IMR-90 (cell line): ENCODE results near the gene FSTL1.

Experiments
- POLR2A ChIP-seq: IDR thresholded peaks from 2 replicates; pipeline ENCODE4 v1.6.1; 2012; ENCODE audit warnings: mild to moderate bottlenecking, low read depth, low read length
- TF ChIP-seq, protein P1 (sequence below): conservative IDR thresholded peaks from 2 replicates; pipeline ENCODE4 v1.5.1; 2012; ENCODE audit warnings: mild to moderate bottlenecking, low read depth, low read length, improper control_type of control experiment

DNA sequence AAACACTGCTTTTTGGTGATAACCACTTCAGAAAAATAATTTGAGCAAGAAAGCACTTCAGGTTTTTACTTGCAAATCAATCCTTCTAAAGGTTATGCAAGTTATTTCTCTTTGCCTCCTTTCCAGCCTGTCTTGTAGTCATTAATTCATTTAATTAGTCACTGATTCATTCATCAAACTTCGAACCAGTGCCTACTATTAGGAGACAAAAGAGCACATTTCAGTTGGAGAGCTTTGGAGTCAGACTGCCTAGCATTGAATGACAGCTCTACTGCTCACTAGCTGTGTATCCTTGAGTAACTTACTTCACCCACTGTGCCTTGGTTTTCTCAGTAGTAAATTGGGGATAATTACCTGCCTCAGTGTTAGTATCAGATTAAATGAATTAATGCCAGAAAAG lies 86.7 kb downstream of the FSTL1 start:
- TF ChIP-seq, protein P1, sequence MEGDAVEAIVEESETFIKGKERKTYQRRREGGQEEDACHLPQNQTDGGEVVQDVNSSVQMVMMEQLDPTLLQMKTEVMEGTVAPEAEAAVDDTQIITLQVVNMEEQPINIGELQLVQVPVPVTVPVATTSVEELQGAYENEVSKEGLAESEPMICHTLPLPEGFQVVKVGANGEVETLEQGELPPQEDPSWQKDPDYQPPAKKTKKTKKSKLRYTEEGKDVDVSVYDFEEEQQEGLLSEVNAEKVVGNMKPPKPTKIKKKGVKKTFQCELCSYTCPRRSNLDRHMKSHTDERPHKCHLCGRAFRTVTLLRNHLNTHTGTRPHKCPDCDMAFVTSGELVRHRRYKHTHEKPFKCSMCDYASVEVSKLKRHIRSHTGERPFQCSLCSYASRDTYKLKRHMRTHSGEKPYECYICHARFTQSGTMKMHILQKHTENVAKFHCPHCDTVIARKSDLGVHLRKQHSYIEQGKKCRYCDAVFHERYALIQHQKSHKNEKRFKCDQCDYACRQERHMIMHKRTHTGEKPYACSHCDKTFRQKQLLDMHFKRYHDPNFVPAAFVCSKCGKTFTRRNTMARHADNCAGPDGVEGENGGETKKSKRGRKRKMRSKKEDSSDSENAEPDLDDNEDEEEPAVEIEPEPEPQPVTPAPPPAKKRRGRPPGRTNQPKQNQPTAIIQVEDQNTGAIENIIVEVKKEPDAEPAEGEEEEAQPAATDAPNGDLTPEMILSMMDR = no peak
- TF ChIP-seq POLR2A = no peak
